ENCODE measurements around the gene TRIP10. TPM values are rescaled to one million over a fixed set of nuclear protein-coding genes. Genes with fewer than 3 reads are reported as not detected.

Gene TRIP10
- total and polyA plus RNA-seq, 2 of the 4 experiments (the other 2 are of a cell fraction): 39.1 to 47.0 TPM

DNA sequence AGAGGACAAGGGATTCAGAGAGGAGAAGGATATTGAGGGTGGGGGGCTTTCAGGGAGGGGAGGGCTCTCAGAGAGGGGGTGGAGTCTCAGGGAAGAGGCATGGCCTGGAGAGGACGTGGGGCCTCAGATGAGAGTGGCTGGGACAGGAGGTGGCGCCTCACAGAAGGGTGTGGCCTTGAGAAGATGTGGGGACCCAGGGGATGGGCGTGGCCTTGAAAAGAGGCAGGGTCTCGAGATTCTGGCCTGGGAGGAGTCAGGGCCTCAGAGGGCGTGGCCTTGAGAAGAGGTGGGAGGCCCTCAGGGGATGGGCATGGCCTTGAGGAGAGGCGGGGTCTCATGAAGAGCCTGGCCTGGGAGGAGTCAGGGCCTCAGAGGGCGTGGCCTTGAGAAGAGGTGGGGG is 45.8 kb upstream of the TRIP10 start:
- H3K4me3 ChIP-seq (ENCODE audit: insufficient read depth, low read depth, low read length): no peak overlapping the region
- no peak overlapping the region for H3K18ac ChIP-seq (ENCODE audit: low read depth, low read length)
- no peak overlapping the region for H2BK120ac ChIP-seq (ENCODE audit: low read depth, low read length)
- no peak overlapping the region for H2AK5ac ChIP-seq (ENCODE audit: low read depth, low read length)
- no peak overlapping the region for H3K9ac ChIP-seq (ENCODE audit: low read depth, low read length)
- no peak overlapping the region for H2BK15ac ChIP-seq (ENCODE audit: low read depth, low read length)
- H3K79me1 ChIP-seq (ENCODE audit: low read depth in 1 of 2, low read length in 2 of 2): no peaks in the 10 kb centered on the region
- no peak overlapping the region for H3K56ac ChIP-seq (ENCODE audit: extremely low read depth, insufficient read depth, low read length)
- H3K4me2 ChIP-seq (ENCODE audit: low read depth, low read length): no peak overlapping the region
- dilution Hi-C loops (cut with HindIII; ENCODE audit: low sequenced_read_pairs, unreplicated experiment) (no loop called here), in situ Hi-C loops (cut with MboI; ENCODE audit: low sequenced_read_pairs) (no loop called here), intact Hi-C loops (cut with micrococcal nuclease) (no loop called here)
- CTCF ChIA-PET: no interaction called here
- H3K4me1 ChIP-seq (ENCODE audit: control insufficient read depth, insufficient read depth, low read length): no peaks in the 10 kb centered on the region
- H3K4ac ChIP-seq (ENCODE audit: low read depth, low read length): no peak overlapping the region
- DNase-seq: no peak
- H3K36me3 ChIP-seq (ENCODE audit: control insufficient read depth, insufficient read depth, low read length): no peaks in the 10 kb centered on the region
- ATAC-seq (ENCODE audit: low read depth): no peak
- H3K27ac ChIP-seq (ENCODE audit: insufficient read depth, low read length): no peak overlapping the region
- POLR2A ChIA-PET (ENCODE audit: unreplicated experiment): no interaction called here
- no peak overlapping the region for H3K14ac ChIP-seq (replicated peaks; ENCODE audit: low read depth, low read length)
- no peak overlapping the region for H4K5ac ChIP-seq (ENCODE audit: low read depth, low read length)
- H4K20me1 ChIP-seq (ENCODE audit: insufficient read depth, low read length): no peaks in the 10 kb centered on the region
- no peak overlapping the region for H2BK20ac ChIP-seq (ENCODE audit: low read depth, low read length)
- no TSS peak for BruUV-seq (replicated peaks)
- no peaks in the 10 kb centered on the region for H3K9me1 ChIP-seq (ENCODE audit: insufficient read depth, low read length)
- H3K23ac ChIP-seq (ENCODE audit: low read depth, low read length): no peak overlapping the region
- no peak overlapping the region for H2AK9ac ChIP-seq (replicated peaks; ENCODE audit: low read depth, low read length, poor library complexity)
- no peak overlapping the region for H4K91ac ChIP-seq (ENCODE audit: insufficient read depth, low read depth, low read length)
- H3K9me3 ChIP-seq (ENCODE audit: control insufficient read depth, insufficient read depth, low read length): peaks cover 16% of the 10 kb centered on the region; the same call in 1 of the 2 replicates
- H3K27me3 ChIP-seq (ENCODE audit: control insufficient read depth, insufficient read depth, low read length): no peaks in the 10 kb centered on the region
- TF ChIP-seq MXI1 (IDR thresholded peaks at IDR 0.05; ENCODE audit: borderline replicate concordance, low read depth, low read length) (no peak), CHD1 (IDR thresholded peaks at IDR 0.05; ENCODE audit: low read depth, low read length) (no peak), CEBPB (IDR thresholded peaks at IDR 0.05; ENCODE audit: low read depth, low read length) (no peak), POLR2A (IDR thresholded peaks at IDR 0.05; ENCODE audit: low read depth, low read length) (no peak), RAD21 (IDR thresholded peaks at IDR 0.05; ENCODE audit: low read length) (no peak), SMC3 (IDR thresholded peaks at IDR 0.05; ENCODE audit: low read depth, low read length) (no peak), MAZ (IDR thresholded peaks at IDR 0.05; ENCODE audit: borderline replicate concordance, low read depth, low read length) (no peak), BHLHE40 (IDR thresholded peaks at IDR 0.05; ENCODE audit: low read depth, low read length) (no peak), MAFK (IDR thresholded peaks at IDR 0.05; ENCODE audit: low read depth, low read length) (no peak), NFE2L2 (IDR thresholded peaks at IDR 0.05; ENCODE audit: low read depth, low read length) (no peak), USF2 (IDR thresholded peaks at IDR 0.05; ENCODE audit: low read depth, low read length) (no peak), RFX5 (IDR thresholded peaks at IDR 0.05; ENCODE audit: low read depth, low read length) (no peak), RCOR1 (IDR thresholded peaks at IDR 0.05; ENCODE audit: insufficient replicate concordance, low read length) (no peak)
- TF ChIP-seq, protein P1, sequence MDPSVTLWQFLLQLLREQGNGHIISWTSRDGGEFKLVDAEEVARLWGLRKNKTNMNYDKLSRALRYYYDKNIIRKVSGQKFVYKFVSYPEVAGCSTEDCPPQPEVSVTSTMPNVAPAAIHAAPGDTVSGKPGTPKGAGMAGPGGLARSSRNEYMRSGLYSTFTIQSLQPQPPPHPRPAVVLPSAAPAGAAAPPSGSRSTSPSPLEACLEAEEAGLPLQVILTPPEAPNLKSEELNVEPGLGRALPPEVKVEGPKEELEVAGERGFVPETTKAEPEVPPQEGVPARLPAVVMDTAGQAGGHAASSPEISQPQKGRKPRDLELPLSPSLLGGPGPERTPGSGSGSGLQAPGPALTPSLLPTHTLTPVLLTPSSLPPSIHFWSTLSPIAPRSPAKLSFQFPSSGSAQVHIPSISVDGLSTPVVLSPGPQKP (IDR thresholded peaks at IDR 0.05; ENCODE audit: borderline replicate concordance, low read depth, low read length): no peak
- TF ChIP-seq, protein P2, sequence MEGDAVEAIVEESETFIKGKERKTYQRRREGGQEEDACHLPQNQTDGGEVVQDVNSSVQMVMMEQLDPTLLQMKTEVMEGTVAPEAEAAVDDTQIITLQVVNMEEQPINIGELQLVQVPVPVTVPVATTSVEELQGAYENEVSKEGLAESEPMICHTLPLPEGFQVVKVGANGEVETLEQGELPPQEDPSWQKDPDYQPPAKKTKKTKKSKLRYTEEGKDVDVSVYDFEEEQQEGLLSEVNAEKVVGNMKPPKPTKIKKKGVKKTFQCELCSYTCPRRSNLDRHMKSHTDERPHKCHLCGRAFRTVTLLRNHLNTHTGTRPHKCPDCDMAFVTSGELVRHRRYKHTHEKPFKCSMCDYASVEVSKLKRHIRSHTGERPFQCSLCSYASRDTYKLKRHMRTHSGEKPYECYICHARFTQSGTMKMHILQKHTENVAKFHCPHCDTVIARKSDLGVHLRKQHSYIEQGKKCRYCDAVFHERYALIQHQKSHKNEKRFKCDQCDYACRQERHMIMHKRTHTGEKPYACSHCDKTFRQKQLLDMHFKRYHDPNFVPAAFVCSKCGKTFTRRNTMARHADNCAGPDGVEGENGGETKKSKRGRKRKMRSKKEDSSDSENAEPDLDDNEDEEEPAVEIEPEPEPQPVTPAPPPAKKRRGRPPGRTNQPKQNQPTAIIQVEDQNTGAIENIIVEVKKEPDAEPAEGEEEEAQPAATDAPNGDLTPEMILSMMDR (conservative IDR thresholded peaks at IDR 0.05; ENCODE audit: low read depth, low read length): no peak
- WGBS, 2 experiments (ENCODE audit: extremely low coverage in 2 of 2, insufficient read length in 1 of 2): 63% methylated on average over 4 of the region's 7 CpGs; no CpG with 5 or more reads in 1 of the 2 experiments
- no peak overlapping the region for H4K8ac ChIP-seq (ENCODE audit: low read depth in 2 of 2, low read length in 2 of 2)
- H2AFZ ChIP-seq (replicated peaks; ENCODE audit: low read length, poor library complexity): no peak overlapping the region
- no peak overlapping the region for H2BK5ac ChIP-seq (ENCODE audit: low read depth, low read length, poor library complexity, severe bottlenecking)
